Adrenal gland (tissue), 5 donors: Measurements from ENCODE around the gene CAMKMT.

ENCODE experiments used
- POLR2A ChIP-seq, 2 donors: fragments of 450-650 bp; IDR thresholded peaks; one replicate each; pipeline ENCODE4 v1.6.1; 2017; ENCODE audit warnings: antibody characterized with exemption in 2 of 2, mild to moderate bottlenecking in 2 of 2, moderate library complexity in 1 of 2
- TF ChIP-seq, protein P1 (sequence below), 6 experiments: fragments of 450-650 bp in 4 of 6; fragments of 200-600 bp in 2 of 6; sonication (generic) in 1 of 6; IDR thresholded peaks; 1 replicate in 5 of 6; 2 replicates in 1 of 6; pipeline versions ENCODE4 v1.5.1 to v1.8.0; 2016 to 2021; ENCODE audit warnings: antibody characterized with exemption in 6 of 6, mild to moderate bottlenecking in 2 of 6, moderate library complexity in 1 of 6
- donor health status: DM: no; HTN: no; CAD: no.

DNA sequence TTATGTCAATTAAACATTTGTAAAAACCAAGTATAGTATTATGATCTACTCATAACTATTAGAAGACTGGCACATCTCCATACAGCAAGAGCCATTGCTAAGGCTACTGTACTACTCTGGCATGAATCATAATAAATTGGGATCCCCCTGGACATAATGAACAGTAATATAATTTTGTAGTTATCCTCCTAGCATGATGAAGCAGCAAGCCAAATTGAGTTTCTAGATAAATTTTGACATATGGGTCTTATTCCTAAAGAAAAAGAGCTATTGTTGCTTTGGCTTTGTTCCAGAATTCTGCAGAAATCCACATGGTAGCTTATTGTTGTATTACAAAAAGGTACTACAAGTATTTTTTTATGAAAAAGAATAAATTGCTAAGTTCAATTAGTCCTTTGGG is 204.3 kb downstream of the CAMKMT start:
- TF ChIP-seq, protein P1, sequence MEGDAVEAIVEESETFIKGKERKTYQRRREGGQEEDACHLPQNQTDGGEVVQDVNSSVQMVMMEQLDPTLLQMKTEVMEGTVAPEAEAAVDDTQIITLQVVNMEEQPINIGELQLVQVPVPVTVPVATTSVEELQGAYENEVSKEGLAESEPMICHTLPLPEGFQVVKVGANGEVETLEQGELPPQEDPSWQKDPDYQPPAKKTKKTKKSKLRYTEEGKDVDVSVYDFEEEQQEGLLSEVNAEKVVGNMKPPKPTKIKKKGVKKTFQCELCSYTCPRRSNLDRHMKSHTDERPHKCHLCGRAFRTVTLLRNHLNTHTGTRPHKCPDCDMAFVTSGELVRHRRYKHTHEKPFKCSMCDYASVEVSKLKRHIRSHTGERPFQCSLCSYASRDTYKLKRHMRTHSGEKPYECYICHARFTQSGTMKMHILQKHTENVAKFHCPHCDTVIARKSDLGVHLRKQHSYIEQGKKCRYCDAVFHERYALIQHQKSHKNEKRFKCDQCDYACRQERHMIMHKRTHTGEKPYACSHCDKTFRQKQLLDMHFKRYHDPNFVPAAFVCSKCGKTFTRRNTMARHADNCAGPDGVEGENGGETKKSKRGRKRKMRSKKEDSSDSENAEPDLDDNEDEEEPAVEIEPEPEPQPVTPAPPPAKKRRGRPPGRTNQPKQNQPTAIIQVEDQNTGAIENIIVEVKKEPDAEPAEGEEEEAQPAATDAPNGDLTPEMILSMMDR (IDR thresholded peaks at IDR 0.05) = no peak
- TF ChIP-seq POLR2A (IDR thresholded peaks at IDR 0.05) = no peak
